ENCODE results near the gene IGF2R. TPM values are rescaled to one million over a fixed set of nuclear protein-coding genes. Genes with fewer than 3 reads are reported as not detected.

Gene IGF2R
- total RNA-seq, 1 experiment from 2014 or later: 160 TPM

DNA sequence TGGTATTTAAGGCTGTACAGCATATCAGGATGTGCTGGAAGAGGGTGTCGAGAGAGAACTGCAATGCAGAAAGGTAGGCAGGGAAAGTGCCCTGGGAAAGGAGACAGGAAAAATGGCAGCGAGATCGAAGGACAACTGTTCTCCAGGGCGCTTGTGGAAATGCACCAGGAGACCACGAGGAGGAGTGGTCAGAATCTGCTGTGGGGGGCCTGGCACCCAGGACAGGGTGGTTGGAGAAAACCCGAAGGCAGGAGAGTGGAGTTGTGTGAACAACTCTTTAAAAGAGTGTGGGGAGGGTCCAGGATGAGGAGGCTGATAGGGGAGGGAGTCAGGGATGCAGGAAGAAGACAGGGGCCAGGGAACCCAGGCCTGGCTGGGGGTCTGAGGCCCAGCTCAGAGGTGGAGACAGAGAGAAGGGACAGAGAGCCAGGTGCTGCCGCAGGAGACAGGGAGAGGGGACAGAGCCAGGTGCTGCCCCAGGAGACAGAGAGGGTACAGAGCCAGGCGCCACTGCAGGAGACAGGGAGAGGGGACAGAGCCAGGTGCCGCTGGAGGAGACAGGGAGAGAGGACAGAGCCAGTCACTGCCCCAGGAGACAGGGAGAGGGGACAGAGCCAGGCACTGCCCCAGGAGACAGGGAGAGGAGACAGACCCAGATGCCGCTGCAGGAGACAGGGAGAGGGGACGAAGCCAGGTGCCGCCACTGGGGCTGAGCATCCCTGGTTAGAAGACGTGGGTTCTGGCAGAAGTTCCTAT is 162.0 kb downstream of the IGF2R start:
- intact Hi-C loops (cut with micrococcal nuclease): no loop called here
- ChIA-PET CTCF (interaction anchor here (0.7 kb wide), 1 partner anchor 91 kb away, joined by 3 read pairs; no protein-coding TSS in a partner anchor), POLR2A (interaction anchor here (0.6 kb wide), 1 partner anchor 10 kb away, joined by 3 read pairs; no protein-coding TSS in a partner anchor)
- no peaks in the 10 kb centered on the region for H3K36me3 Mint-ChIP-seq (ENCODE audit: insufficient read depth, unreplicated experiment)
- H3K9me3 Mint-ChIP-seq (ENCODE audit: unreplicated experiment): no peaks in the 10 kb centered on the region
- H3K4me3 Mint-ChIP-seq (ENCODE audit: unreplicated experiment): no peak overlapping the region
- no peaks in the 10 kb centered on the region for H3K4me1 Mint-ChIP-seq (ENCODE audit: insufficient read depth, unreplicated experiment)
- no peak for DNase-seq (ENCODE audit: unreplicated experiment)
- BruUV-seq (replicated peaks): no TSS peak
- H3K27me3 Mint-ChIP-seq (ENCODE audit: insufficient read depth, unreplicated experiment): no peaks in the 10 kb centered on the region
- TF ChIP-seq CTCF (IDR thresholded peaks at IDR 0.05; ENCODE audit: unreplicated experiment): no peak
- H3K27ac Mint-ChIP-seq (ENCODE audit: low read depth, unreplicated experiment): no peak overlapping the region

GRCh38 chr6:160131636-160132296 is 162.9 kb downstream of the IGF2R start:
- no peaks in the 10 kb centered on the region for H3K36me3 Mint-ChIP-seq (ENCODE audit: insufficient read depth, unreplicated experiment)
- no peaks in the 10 kb centered on the region for H3K4me1 Mint-ChIP-seq (ENCODE audit: insufficient read depth, unreplicated experiment)
- H3K9me3 Mint-ChIP-seq (ENCODE audit: unreplicated experiment): no peaks in the 10 kb centered on the region
- H3K27me3 Mint-ChIP-seq (ENCODE audit: insufficient read depth, unreplicated experiment): no peaks in the 10 kb centered on the region
- no peak for DNase-seq (ENCODE audit: unreplicated experiment)
- no peak for TF ChIP-seq CTCF (IDR thresholded peaks at IDR 0.05; ENCODE audit: unreplicated experiment)
- intact Hi-C loops (cut with micrococcal nuclease): no loop called here
- BruUV-seq (replicated peaks): no TSS peak
- H3K4me3 Mint-ChIP-seq (ENCODE audit: unreplicated experiment): no peak overlapping the region
- ChIA-PET POLR2A (no interaction called here), CTCF (interaction anchor here (0.8 to 1.5 kb wide), 2 partner anchors 30 to 324 kb away, joined by 5 to 6 read pairs; no protein-coding TSS in a partner anchor)
- no peak overlapping the region for H3K27ac Mint-ChIP-seq (ENCODE audit: low read depth, unreplicated experiment)

DNA sequence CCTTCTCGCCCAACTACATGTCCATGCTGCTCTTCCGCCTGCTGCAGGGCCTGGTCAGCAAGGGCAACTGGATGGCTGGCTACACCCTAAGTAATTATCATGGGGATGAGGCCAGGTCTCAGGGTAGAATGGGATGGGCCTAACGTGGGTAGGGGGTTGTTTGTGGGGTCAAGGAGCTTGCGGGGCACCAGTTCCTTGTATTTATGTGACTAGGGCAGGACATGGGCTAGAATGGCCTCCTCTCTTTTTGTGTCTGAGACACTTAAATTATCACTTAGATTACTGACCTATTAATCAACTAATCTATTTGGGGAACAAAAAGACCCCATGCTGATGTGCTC is 163.4 kb downstream of the IGF2R start:
- no peak for DNase-seq (ENCODE audit: unreplicated experiment)
- Mint-ChIP-seq H3K27ac (ENCODE audit: low read depth, unreplicated experiment) (no peak overlapping the region), H3K27me3 (ENCODE audit: insufficient read depth, unreplicated experiment) (no peaks in the 10 kb centered on the region), H3K4me3 (ENCODE audit: unreplicated experiment) (no peak overlapping the region), H3K9me3 (ENCODE audit: unreplicated experiment) (no peaks in the 10 kb centered on the region), H3K36me3 (ENCODE audit: insufficient read depth, unreplicated experiment) (no peaks in the 10 kb centered on the region), H3K4me1 (ENCODE audit: insufficient read depth, unreplicated experiment) (no peaks in the 10 kb centered on the region)
- CTCF ChIA-PET: interaction anchor here (0.8 to 1.5 kb wide), 2 partner anchors 30 to 324 kb away, joined by 5 to 6 read pairs; no protein-coding TSS in a partner anchor
- POLR2A ChIA-PET: no interaction called here
- TF ChIP-seq CTCF (IDR thresholded peaks at IDR 0.05; ENCODE audit: unreplicated experiment): no peak
- BruUV-seq (replicated peaks): no TSS peak
- intact Hi-C loops (cut with micrococcal nuclease): no loop called here

GRCh38 chr6:160132776-160133338 is 164.0 kb downstream of the IGF2R start:
- Mint-ChIP-seq H3K36me3 (ENCODE audit: insufficient read depth, unreplicated experiment) (no peaks in the 10 kb centered on the region), H3K27ac (ENCODE audit: low read depth, unreplicated experiment) (no peak overlapping the region), H3K4me1 (ENCODE audit: insufficient read depth, unreplicated experiment) (no peaks in the 10 kb centered on the region), H3K4me3 (ENCODE audit: unreplicated experiment) (no peak overlapping the region), H3K9me3 (ENCODE audit: unreplicated experiment) (no peaks in the 10 kb centered on the region), H3K27me3 (ENCODE audit: insufficient read depth, unreplicated experiment) (no peaks in the 10 kb centered on the region)
- ChIA-PET CTCF (interaction anchor here (0.8 to 6.7 kb wide), 3 partner anchors 31 to 323 kb away, joined by 5 to 91 read pairs (median 6); no protein-coding TSS in a partner anchor), POLR2A (no interaction called here)
- no TSS peak for BruUV-seq (replicated peaks)
- no peak for DNase-seq (ENCODE audit: unreplicated experiment)
- no peak for TF ChIP-seq CTCF (IDR thresholded peaks at IDR 0.05; ENCODE audit: unreplicated experiment)
- intact Hi-C loops (cut with micrococcal nuclease): no loop called here
